ENCODE measurements around the gene ZBTB7C. TPM values are rescaled to one million over a fixed set of nuclear protein-coding genes. Genes with fewer than 3 reads are reported as not detected.

Gene ZBTB7C
- total RNA-seq, 1 experiment from 2014 or later: 0.33 TPM

GRCh38 chr18:48303883-48304282 is 105.3 kb downstream of the ZBTB7C start:
- Histone ChIP-seq H3K79me2 (ENCODE audit: insufficient read depth, low read length) (no peaks in the 10 kb centered on the region), H3K4ac (ENCODE audit: low read depth, low read length) (no peak overlapping the region), H3K14ac (ENCODE audit: insufficient read depth, low read length) (no peak overlapping the region), H3T11ph (ENCODE audit: low read length) (no peak overlapping the region), H3K79me1 (ENCODE audit: insufficient read depth, low read depth, low read length, poor library complexity, severe bottlenecking) (no peaks in the 10 kb centered on the region), H3K4me2 (ENCODE audit: insufficient read depth, insufficient read length, low read length) (no peak overlapping the region), H2BK5ac (ENCODE audit: insufficient read length, low read length) (no peak overlapping the region), H2BK12ac (ENCODE audit: insufficient read length, low read depth, low read length) (no peak overlapping the region), H2BK120ac (ENCODE audit: low read depth, low read length, poor library complexity, severe bottlenecking) (no peak overlapping the region), H3K18ac (ENCODE audit: insufficient read length, low read depth, low read length) (no peak overlapping the region), H2AFZ (ENCODE audit: low read length) (no peak overlapping the region), H2AK5ac (ENCODE audit: insufficient read length, low read length) (no peak overlapping the region), H3K56ac (ENCODE audit: insufficient read length, low read depth, low read length) (no peak overlapping the region), H3K23me2 (ENCODE audit: insufficient read length, low read depth, low read length, poor library complexity, severe bottlenecking) (no peaks in the 10 kb centered on the region), H2BK15ac (ENCODE audit: low read depth, low read length) (no peak overlapping the region), H3K27me3 (ENCODE audit: insufficient read depth, low read length) (no peaks in the 10 kb centered on the region), H4K20me1 (ENCODE audit: control insufficient read depth, insufficient read depth, insufficient read length) (peaks cover 2% of the 10 kb centered on the region), H3K4me1 (ENCODE audit: insufficient read depth, low read length) (peaks cover 6% of the 10 kb centered on the region; the same call in 1 of the 2 replicates), H4K8ac (replicated peaks; ENCODE audit: insufficient read length, low read depth, low read length) (no peak overlapping the region), H3K23ac (ENCODE audit: insufficient read length, low read depth, low read length) (no peak overlapping the region), H3K9me3 (ENCODE audit: control insufficient read depth, low read depth, low read length) (no peaks in the 10 kb centered on the region), H3K27ac (ENCODE audit: insufficient read length, low read depth, low read length) (no peak overlapping the region), H3K9ac (ENCODE audit: extremely low read depth, insufficient read length, low read length) (no peak overlapping the region), H4K91ac (ENCODE audit: insufficient read length, low read depth, low read length) (no peak overlapping the region), H4K5ac (ENCODE audit: insufficient read length, low read depth, low read length) (no peak overlapping the region), H2BK20ac (ENCODE audit: low read depth, low read length, poor library complexity, severe bottlenecking) (no peak overlapping the region)
- TF ChIP-seq, protein P1, sequence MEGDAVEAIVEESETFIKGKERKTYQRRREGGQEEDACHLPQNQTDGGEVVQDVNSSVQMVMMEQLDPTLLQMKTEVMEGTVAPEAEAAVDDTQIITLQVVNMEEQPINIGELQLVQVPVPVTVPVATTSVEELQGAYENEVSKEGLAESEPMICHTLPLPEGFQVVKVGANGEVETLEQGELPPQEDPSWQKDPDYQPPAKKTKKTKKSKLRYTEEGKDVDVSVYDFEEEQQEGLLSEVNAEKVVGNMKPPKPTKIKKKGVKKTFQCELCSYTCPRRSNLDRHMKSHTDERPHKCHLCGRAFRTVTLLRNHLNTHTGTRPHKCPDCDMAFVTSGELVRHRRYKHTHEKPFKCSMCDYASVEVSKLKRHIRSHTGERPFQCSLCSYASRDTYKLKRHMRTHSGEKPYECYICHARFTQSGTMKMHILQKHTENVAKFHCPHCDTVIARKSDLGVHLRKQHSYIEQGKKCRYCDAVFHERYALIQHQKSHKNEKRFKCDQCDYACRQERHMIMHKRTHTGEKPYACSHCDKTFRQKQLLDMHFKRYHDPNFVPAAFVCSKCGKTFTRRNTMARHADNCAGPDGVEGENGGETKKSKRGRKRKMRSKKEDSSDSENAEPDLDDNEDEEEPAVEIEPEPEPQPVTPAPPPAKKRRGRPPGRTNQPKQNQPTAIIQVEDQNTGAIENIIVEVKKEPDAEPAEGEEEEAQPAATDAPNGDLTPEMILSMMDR (conservative IDR thresholded peaks at IDR 0.05): no peak
- Mint-ChIP-seq H3K4me3 (no peak overlapping the region), H3K27me3 (ENCODE audit: low read depth) (peaks cover 2% of the 10 kb centered on the region; the same call in 1 of the 2 replicates), H3K36me3 (ENCODE audit: insufficient read depth in 1 of 3, low read depth in 3 of 3) (no peaks in the 10 kb centered on the region), H3K9me3 (no peaks in the 10 kb centered on the region; a peak in 1 of 5 replicates), H3K4me1 (peaks cover 11 to 21% of the 10 kb centered on the region in 2 experiments), H3K27ac (no peak overlapping the region)
- no peak for DNase-seq
- no CpG with 5 or more reads among the region's 3 CpGs for WGBS (ENCODE audit: extremely low coverage, insufficient read length, low lambda C conversion rate)

All from H9 (cell line).